ENCODE data around the gene REV1. TPM values are rescaled to one million over a fixed set of nuclear protein-coding genes. Genes with fewer than 3 reads are reported as not detected.

The REV1 gene
- total and polyA plus RNA-seq, 8 donors: 43.7 to 77.9 (median 65.5) TPM

DNA sequence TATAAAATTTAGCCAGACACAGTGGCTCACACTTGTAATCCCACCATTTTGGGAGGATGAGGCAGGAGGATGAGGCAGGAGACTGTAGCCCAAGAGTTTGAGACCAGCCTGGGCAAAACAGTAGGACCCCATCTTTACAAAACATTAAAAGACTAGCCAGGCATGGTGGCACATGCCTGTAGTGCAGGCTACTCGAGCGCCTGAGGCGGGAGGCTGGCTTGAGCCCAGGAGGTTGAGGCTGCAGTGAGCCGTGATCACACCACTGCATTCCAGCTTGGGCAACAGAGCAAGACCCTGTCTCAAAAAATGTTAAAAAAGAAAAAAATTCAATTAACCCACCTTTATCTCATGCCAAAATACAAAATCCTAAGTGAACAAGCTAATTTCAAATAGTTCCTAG, 4.0 kb downstream of the REV1 start:
- no peaks in the 10 kb centered on the region for H3K36me3 ChIP-seq
- H3K4me3 ChIP-seq: no peak overlapping the region
- intact Hi-C loops (cut with DNase I): no loop called here
- ATAC-seq (no peak), DNase-seq (no peak)
- no peaks in the 10 kb centered on the region for H3K9me3 ChIP-seq
- H3K4me1 ChIP-seq: peaks cover 4 to 36% of the 10 kb centered on the region in 2 donors
- no peaks in the 10 kb centered on the region for H3K27me3 ChIP-seq
- TF ChIP-seq CTCF (IDR thresholded peaks at IDR 0.05): no peak
- H3K27ac ChIP-seq: no peak overlapping the region

DNA sequence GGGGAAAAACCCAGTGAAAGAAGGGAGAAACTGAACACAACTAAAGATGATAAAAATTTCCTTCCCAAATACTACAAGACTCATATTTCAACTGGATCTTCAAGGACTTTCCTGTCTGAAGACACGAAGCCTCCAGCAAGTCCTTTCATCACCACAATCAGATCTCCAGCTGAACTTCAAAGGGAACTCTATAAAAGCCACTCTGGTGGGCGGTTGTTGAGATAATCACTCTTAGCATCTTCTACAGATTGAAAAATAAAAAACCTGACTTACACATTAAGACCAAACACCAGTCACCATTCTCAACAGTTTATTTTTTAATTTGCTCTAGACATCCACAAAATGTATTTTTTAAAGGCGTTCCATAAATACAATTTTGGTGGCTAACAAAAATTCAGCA, 4.4 kb downstream of the REV1 start:
- TF ChIP-seq CTCF (IDR thresholded peaks at IDR 0.05): no peak
- no peaks in the 10 kb centered on the region for H3K36me3 ChIP-seq
- H3K27me3 ChIP-seq: no peaks in the 10 kb centered on the region
- no peak for DNase-seq
- H3K4me1 ChIP-seq: peaks cover 0 to 32% of the 10 kb centered on the region in 2 donors
- no peak for ATAC-seq
- H3K4me3 ChIP-seq: no peak overlapping the region
- intact Hi-C loops (cut with DNase I): no loop called here
- H3K27ac ChIP-seq: no peak overlapping the region
- H3K9me3 ChIP-seq: no peaks in the 10 kb centered on the region

DNA sequence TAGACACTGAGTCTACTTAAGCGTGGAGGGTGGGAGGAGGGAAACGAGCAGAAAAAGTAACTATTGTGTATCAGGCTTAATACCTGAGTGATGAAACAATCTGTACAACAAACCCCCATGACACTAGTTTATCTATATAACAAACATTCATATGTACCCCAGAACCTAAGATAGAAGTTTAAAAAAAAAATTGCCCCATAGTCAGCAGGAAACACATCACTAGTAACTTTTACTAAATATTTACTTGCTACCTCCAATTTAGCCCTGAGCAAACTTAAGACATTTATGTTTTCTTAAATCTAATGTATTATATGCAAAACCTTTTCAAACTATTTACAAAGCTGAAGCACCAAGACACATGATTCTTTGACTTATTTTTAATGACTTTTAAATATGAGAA, 5.6 kb downstream of the REV1 start:
- no peaks in the 10 kb centered on the region for H3K27me3 ChIP-seq
- intact Hi-C loops (cut with DNase I): no loop called here
- DNase-seq: no peak
- H3K9me3 ChIP-seq: no peaks in the 10 kb centered on the region
- no peak overlapping the region for H3K27ac ChIP-seq
- H3K4me1 ChIP-seq: peaks cover 0 to 37% of the 10 kb centered on the region in 2 donors
- ATAC-seq: no peak
- no peaks in the 10 kb centered on the region for H3K36me3 ChIP-seq
- no peak for TF ChIP-seq CTCF (IDR thresholded peaks at IDR 0.05)
- H3K4me3 ChIP-seq: no peak overlapping the region

- Histone ChIP-seq H3K4me1 (peaks cover 0 to 48% of the 10 kb centered on the region in 2 donors), H3K27me3 (no peaks in the 10 kb centered on the region), H3K36me3 (no peaks in the 10 kb centered on the region), H3K4me3 (no peak overlapping the region), H3K9me3 (no peaks in the 10 kb centered on the region), H3K27ac (no peak overlapping the region)
- intact Hi-C loops (cut with DNase I): no loop called here
- DNase-seq (no peak), ATAC-seq (no peak)
- no peak for TF ChIP-seq CTCF (IDR thresholded peaks at IDR 0.05)
These were observed 7.9 kb downstream of the REV1 start for GRCh38 chr2:99481941-99482340.

GRCh38 chr2:99481527-99481926, 8.3 kb downstream of the REV1 start:
- Histone ChIP-seq H3K4me1 (peaks cover 0 to 47% of the 10 kb centered on the region in 2 donors), H3K4me3 (no peak overlapping the region), H3K27me3 (no peaks in the 10 kb centered on the region), H3K9me3 (no peaks in the 10 kb centered on the region), H3K36me3 (no peaks in the 10 kb centered on the region), H3K27ac (no peak overlapping the region)
- ATAC-seq: no peak
- no peak for TF ChIP-seq CTCF (IDR thresholded peaks at IDR 0.05)
- no peak for DNase-seq
- intact Hi-C loops (cut with DNase I): no loop called here

All from left lung (tissue), 10 donors.